HG03521 (cell line): ENCODE results near the gene PARD3.
"Not testable (repeated sequence)": the region's sequence is repeated elsewhere in the genome, so short reads cannot be mapped to it uniquely, and the experiment has no call there.

ENCODE experiments used
- ATAC-seq: cut with Tn5 transposase; IDR thresholded peaks from one replicate; pipeline ENCODE4 v1.9.1; 2021; ENCODE audit warnings: mild to moderate bottlenecking, moderate library complexity; ENCODE audit not compliant: unreplicated experiment

The PARD3 gene

DNA sequence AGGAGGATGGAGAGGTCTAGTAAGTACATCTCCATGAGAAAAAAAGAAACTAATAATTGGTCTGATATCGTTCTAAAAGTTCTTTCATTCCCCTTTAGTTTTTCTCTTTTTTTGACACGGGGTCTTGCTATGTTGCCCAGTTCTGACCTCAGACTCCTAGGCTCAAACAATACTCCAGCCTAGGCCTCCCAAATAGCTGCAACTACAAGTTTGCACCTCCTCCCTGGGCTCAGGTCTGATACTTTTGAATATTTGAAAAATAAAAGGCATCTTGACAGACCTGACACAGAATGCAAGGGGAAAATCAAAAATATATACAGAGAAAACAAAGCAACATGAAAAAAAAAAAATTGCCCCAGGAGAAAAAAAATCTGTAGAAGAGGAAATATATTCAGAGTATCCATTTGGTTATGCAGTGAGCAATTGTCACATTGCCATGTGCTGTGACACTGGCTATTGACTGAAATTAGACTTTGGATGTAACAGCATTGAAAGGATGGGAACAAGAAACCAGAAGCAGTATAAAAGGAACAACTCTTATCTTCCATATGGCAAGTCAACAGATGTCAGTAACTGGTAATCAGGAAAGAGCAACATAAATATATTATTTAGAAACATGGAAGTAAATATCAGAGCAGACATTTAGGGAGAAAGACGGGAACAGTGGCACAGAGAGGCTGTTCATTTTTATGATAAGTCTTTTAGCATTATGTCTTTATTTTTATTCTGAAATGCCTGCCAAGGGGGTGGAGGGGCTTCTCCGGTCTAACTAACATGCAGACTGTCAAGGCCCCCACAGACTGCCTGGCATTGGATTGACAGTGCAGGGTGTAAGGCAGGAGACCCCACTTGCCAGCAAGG, 408.4 kb downstream of the PARD3 start:
- no peak for ATAC-seq

DNA sequence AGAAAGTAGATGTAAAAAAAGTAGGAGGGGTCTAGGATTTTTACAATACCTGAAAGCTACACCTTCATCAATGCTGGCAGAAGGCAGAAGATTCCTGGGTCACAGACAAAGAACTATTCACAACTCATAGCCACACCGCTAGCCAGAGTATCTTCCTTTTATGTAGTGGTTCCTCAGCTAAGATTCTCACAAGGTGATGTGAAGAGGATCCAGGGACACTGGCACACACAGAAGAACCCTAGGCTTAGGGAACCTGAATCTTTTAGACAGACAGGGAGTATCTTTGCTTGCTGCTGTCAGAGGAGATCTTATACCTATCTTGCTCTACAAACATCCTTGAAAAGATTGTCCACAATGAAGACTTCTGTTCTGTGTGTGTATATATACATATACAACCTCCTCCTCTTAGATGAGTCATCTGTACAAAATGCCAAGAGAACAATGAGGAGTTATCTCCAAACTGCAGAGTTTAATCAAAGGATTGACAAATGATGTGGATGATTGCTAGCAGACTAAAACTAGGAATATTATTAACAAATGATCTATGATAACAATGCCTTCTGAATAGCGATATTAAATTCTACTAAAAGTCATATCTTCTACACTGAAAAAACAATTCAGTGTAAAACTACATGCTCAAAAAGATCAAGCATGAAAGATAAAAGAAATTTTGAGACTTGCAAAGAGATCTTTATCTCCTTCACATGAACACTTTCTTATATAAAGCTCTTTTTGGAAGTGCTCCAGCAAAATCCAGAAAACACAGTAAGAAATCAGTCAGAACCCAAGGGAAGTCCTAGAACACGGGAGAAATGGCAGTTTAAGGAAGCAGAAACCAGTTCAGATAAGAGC, 409.3 kb downstream of the PARD3 start:
- ATAC-seq = no peak

DNA sequence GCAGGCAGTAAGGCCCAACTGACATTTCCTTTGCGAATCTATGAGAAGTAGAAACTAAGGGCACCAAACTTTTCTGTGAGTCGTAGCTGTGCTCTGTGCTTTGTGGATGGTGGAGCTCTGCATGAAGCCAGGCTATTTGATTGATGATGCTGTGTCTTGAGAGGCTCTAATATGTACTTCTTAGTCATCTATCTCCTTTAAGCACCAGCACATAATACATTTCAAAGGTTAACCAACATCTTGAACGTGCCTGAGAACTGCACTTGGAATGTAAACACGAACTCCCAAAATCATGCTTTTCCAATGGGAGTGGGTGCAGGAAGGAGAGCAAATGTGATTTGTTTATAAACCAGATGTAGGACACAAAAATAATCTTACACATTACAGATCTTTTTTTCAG, 411.6 kb downstream of the PARD3 start:
- no peak for ATAC-seq

DNA sequence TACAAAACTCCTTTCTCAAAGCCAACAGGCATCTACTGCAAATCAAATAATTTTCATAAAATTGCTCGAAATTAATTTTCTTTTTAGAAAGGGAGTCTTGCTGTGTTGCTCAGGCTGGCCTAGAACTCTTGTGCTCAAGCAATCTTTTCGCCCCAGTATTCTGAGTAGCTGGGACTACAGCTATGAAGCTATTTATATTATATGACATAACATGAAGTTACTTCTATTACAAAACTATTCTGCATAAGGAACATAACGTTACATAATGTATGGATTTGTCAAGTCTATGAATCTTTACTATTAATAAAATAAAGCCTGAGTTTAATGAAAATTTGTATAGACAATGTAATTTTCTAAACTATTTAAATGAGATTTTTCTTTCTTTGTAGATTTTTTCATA, 415.0 kb downstream of the PARD3 start:
- no peak for ATAC-seq

DNA sequence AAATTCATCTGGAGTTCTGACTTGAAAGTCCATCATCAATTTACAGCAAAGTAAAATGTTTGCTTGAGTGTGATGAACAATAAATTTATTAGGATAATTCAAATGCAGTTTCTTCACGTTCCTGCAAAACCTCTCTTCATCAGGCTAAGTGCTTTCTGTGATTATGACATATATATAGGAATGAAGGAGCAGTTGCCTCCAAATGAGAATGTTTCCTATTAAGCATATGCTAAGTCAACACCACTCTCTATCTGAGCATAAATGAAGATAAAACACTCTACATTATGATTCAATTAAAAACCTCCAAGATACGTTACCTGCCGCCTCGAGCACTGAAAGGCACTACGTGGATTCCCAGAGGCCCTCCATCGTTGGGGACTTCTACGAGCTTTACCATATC, 416.1 kb downstream of the PARD3 start:
- ATAC-seq = no peak

DNA sequence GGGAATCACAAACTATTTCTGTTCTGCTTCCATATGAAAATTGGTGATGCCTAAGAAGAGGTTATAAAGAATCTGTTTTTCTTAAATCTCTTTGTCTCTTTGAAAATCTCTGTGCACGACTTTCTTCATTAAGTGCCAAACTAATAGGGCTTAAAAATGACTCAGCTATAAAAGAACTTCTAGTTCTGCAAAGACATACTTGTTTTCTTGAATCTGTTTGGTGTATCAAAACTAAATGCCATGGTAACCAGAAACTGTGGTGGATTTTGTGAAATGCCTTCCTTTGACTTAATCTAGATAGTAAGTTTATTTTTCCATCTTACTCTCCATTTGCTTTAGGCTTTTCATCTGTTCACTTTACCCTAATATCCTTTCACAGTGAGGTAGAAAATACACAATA, 417.8 kb downstream of the PARD3 start:
- ATAC-seq = no peak

DNA sequence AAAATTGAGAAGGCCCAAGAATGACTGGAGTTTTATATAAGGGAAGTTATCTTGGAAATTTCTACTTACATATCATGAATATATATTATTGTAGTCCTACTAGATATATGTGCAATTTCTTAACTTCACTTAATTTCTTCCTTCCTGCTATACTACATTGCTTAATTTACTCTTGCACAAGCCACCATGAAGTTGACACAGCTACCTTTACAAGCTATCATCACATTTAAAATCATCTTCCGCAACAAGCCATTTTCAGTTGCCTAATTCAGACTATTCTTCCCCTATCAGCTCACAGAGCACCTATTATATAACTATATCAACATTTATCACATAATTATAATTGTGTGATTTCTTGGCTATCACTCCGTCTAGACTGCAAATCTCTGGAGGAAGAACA, 418.4 kb downstream of the PARD3 start:
- ATAC-seq = no peak

DNA sequence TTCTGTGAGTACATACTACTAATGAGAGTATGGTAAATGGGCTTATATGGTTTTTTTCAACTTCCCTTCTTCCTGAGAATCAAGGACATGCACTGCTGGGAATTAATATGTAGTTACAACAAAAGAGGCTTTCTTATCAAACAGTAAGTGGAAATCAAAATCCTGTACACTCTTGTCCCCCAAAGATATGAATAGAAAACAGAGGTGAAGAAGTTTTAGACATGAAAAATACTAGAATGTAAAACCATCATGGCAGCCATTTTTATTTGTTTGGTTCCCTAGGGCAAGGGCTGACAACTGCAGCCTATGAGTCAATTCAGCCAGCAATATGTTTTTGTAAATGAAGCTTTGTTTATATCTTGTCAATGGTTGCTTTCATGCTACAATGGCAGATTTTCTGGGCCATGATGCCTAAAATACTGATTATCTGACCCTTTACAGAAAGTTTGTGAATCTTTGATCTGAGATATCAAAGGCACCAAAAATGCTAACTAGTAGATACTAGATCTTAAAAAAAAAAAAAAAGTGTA, 422.4 kb downstream of the PARD3 start:
- no peak for ATAC-seq

DNA sequence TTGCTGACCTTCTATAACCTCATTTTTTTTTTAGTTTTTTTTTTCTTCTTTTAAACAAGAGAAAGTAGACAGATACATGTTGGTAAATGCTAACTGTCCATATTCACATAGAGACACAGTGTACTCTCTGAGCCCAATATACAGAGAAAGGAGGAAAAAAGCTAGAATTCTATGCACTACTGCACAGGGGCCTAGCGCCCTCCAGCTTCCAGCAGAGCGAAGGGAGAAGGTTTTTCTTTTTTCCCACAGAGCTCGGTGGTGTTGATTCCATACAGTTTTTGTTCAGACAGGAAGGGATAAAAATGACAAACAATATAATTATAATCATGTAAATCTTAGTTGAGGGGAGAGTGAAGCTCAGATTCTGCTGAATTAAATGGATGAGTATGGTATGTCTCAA, 423.9 kb downstream of the PARD3 start:
- not testable (repeated sequence) for ATAC-seq

DNA sequence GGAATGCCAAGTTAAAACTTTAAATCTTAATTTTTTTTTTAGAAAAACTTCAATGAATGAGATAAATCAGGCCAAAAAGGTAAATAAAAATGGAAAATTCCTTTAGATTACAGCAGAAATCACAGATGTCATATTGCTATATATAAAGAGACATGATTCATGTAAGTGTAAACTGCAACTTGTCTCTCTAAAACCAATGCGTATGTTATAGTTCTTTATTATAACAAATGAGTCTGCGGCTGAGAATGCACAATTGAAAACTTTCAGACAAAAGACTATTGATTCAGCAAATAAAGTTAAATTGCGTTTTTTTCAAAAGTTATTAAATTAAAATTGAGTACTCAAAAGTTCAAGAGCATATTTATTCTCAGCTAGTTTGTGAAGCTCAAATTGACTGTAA, 425.3 kb downstream of the PARD3 start:
- ATAC-seq = no peak

DNA sequence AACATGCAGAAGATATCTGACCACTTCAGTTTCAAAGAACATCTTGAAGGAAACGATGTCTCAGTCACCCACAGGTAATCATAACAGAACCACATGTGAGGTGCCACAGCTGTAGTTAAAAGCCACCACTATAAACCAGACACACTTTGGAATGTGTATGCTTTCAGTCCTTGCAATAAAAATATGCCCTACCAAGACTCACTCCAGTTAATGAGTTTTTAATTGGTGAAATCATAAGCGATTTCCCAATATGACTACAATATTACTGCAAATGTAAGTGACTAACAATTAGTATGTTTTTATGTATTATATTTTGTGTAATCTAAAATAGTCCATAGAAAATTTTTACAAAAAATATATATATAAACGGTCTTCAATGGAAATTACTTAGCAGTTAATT, 428.2 kb downstream of the PARD3 start:
- no peak for ATAC-seq

DNA sequence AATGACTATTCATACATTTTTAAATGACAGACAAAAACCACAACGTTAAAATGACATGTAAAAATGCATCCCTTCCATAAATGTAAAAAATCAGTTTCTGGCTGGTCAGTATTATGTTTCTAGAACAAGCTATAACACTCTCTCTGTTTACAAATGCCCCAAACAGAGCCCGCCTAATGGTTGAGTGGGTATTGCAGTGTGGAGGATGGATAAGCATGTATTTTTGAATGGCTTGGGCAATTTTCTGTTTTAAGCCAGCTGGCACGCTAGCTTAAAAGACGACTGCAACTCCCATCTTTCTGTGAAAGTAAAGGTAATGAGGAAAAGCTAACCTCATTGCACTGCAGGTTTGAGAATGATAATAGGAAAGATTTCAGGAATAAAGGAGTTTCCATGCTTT, 430.7 kb downstream of the PARD3 start:
- ATAC-seq = no peak

DNA sequence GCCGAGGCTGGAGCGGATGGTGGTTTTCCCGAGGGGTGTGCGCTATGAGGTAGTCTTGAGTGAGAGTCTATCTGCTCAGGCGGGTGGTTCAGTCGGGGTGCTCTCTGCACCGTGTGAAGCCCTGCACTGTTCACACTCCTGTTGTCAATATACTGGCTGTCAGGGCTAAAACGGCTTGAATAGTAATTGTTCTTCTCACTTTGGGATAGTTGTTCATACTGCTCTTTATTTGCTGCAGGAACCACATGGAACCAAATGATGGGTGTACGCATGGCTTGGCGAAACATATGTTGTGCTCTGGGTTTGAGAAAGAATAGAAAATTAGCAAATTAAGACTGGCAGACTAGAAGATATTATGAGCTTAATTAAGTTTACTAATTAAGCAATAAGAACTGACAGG, 432.5 kb downstream of the PARD3 start:
- ATAC-seq = no peak

DNA sequence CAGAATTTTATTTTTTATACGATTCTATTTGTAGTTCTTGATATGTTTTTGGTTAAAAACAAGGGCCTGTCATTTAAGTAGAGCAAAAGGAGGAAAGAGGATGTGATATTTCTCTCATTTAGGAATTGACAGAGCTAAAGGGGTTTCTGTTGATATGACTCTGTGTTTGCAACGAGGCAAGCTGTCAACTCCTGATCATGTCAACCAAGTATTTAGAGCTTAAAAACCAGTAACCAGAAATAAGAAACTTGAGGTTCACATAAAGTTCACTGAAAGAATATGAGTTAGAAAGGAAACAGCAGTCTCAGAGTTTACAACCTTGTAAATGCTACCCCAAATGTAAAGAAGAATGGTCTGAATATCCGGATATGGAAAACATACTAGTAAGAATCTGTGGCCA, 434.2 kb downstream of the PARD3 start:
- no peak for ATAC-seq

DNA sequence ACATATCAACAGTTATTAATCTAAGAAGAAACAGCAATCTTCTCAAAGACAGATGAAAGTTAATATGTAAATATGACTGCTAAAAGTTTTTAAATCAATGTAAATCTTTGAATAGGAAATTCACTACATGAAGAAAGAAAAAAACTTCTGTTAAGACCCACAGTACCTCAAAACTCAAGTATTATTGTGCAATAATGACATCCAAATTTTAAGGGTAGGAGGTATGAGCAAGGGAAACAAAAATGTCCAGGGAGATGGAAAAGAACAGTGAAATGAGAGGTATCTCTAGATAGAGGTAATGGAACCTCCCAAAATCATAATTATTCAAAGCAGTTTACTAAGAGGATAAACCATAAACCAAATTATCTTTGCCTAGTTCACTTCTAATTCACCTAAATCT, 436.8 kb downstream of the PARD3 start:
- no peak for ATAC-seq

DNA sequence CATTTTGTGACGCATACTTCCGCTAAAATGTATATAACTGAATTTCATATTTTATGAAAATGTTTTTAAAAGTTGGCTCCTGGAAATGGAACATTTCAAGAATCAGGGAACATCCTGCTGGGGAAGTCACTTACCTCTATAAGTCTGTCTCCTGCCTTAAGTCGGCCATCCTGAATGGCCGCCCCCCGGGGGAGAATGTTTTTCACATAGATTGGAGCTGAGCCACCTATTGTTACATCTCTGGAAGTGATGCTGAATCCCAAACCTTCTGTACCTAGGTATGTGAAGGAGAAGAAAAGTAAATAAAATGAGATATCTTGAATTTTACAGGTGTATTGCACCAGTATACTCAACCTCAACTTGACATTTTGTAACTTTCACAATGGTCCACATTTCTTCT, 437.3 kb downstream of the PARD3 start:
- no peak for ATAC-seq

DNA sequence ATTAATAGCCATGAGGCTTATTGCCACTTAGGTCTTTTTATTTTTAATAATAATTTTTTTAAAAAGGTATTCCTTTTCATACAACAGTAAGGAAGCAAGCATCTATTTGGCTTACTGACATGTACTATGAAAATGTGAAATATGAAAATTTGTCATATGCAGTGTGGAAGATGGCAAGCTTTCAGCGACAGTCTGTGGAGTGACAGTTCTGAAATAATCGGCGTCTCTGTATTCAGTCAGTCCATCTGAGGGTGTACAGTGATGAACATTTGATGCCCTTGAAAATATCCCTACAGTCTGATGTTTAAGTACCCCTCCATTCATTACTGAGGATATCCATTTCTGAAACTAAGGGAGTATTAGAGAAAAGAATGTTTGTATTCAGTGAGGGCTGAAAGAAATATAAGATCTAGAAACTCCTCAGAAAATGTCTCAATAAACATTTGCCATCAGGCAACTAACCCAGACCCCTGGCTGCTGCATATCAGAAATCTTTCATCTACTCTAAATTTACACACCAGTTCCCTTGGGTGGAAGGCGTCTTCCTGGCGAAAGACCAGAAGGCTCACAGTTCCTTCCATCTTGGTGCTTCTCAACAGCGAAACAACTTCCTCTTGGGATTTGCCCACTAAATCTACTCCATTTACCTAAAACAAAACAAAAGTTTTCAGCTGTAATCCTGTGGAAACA, 440.6 kb downstream of the PARD3 start:
- no peak for ATAC-seq

DNA sequence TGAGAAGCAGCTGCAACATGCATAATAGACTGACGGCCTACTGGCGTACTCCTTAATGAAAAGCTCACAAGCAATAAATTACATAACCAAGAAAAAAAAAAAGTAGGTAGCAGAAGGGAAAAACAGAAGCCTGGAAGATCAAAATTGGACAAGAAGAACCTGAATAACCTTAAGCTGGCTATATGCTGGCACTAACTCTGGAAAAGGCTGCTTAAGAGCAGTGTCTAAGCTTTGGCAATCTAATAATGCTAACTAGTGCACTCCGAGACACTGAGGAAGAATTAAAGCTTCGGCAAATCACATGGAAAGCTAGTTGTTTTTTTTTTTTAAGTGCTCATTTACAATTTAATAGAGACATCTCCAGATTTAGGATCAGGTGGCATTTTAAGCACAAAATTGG, 441.9 kb downstream of the PARD3 start:
- no peak for ATAC-seq

DNA sequence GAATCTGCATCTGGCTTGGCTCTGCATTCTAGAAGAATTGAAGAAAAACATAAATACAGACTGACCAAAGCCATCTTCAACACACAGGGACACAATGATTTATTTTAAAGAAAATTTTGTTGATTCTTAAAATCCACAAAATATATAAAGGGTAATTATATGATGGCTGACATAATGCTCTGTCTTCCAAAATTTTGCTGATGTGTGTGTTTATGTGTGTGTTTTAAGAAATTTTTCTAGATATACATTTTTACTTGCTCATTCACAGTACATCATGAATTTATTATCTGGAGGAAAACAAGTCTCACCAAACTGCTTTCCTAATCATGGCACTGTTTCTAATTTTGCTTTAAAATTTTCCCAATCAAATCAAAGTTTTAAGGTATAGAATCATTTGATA, 442.6 kb downstream of the PARD3 start:
- ATAC-seq = no peak

DNA sequence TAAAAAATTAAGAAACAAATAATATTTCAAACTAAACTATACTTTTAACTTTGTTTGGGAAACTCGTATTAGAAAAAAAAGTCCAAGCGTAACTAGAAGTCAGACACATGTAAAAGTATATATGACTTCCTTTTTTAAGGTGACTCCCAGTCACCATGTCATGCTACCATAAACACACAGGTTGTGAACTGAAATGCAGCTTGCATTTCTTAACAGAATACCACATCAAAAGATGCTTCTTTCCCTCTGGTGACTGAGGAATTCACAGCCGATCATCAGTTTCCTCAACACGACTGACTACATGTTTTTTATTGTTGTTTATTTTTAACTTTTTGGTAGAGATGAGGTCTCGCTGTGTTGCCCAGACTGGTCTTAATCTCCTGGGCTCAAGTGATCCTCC, 445.0 kb downstream of the PARD3 start:
- no peak for ATAC-seq

DNA sequence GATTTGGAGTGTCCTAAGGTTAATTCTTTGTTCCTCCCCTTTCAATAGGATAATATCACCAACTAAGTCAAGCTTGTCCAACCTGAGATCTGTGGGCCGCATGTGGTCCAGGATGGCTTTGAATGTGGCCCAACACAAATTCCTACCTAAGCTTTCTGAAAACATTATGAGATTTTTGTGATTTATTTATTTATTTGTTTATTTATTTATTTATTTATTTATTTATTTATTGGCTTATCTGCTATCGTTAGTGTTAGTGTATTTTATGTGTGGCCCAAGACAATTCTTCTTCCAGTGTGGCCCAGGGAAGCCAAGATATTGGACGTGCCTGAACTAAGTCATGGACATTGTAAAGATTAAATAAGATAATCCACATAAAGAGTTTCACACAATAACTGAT, 446.0 kb downstream of the PARD3 start:
- ATAC-seq = no peak
